K562 (cell line): ENCODE data around the gene CERS1. TPM values are rescaled to one million over a fixed set of nuclear protein-coding genes. Genes with fewer than 3 reads are reported as not detected.
A peak's percentile ranks its signal among the peaks of the same experiment; 100 is the strongest.

Experiments used
- ATAC-seq: fragments of 200-7000 bp; cut with Tn5 transposase; 3 replicates; pipeline ENCODE4 v1.9.1; 2020; ENCODE audit warnings: moderate library complexity
- BruUV-seq: library from RNA; stranded (reverse); fragments of 400-500 nt; replicated peaks from 2 replicates; lab custom pipeline; 2021; lab: Mats Ljungman, UMichigan
- CTCF ChIA-PET: fragments of 300-600 bp; formaldehyde crosslinking; extraction: SDS; loops from one replicate; lab custom pipeline; 2021; ENCODE audit warnings: low intra/inter-chr PET ratio; lab: Yijun Ruan, JAX
- POLR2A ChIA-PET: fragments of 300-600, 350-650 bp; sonication (Branson Sonifier 250); formaldehyde crosslinking; extraction: SDS; loops from one replicate; lab custom pipeline; 2021; ENCODE audit warnings: antibody characterized with exemption, inconsistent platforms; lab: Yijun Ruan, JAX
- DNase-seq, 4 experiments: peaks; one replicate each; pipeline versions ENCODE4 v3.0.0 to v3.0.0-alpha.2; 2011 to 2018; ENCODE audit warnings: low spot score in 3 of 4, mixed read lengths in 3 of 4; ENCODE audit errors: extremely low read depth in 1 of 4
- FAIRE-seq: peaks from 2 replicates; lab custom pipeline; 2011; peaks lifted over from hg19 to GRCh38; lab: Jason Lieb, UNC
- H2AFZ ChIP-seq: 2 replicates; pipeline ENCODE4 v1.6.0; 2011; ENCODE audit warnings: low read depth, low read length, control low read depth, inconsistent platforms
- H3K27ac ChIP-seq: fragments of 200-600 bp; 3 replicates; pipeline ENCODE4 v1.8.0; 2011; ENCODE audit warnings: low read depth, mild to moderate bottlenecking, control low read depth, inconsistent platforms, low read length, moderate library complexity, mixed read lengths; ENCODE audit errors: extremely low read depth
- H3K27me3 ChIP-seq, 2 experiments: fragments of 300-600 bp in 1 of 2; 2 replicates in 1 of 2; 3 replicates in 1 of 2; pipeline versions ENCODE4 v1.6.0 to v1.8.0; 2011; ENCODE audit warnings: inconsistent platforms in 2 of 2, low read length in 2 of 2, mild to moderate bottlenecking in 1 of 2, mixed read lengths in 1 of 2, moderate library complexity in 1 of 2; ENCODE audit not compliant: control insufficient read depth in 2 of 2, insufficient read depth in 2 of 2
- H3K36me3 ChIP-seq: fragments of 300-600 bp; 3 replicates; pipeline ENCODE4 v1.8.0; 2011; ENCODE audit warnings: mild to moderate bottlenecking, low read length, inconsistent platforms; ENCODE audit not compliant: control insufficient read depth, insufficient read depth
- H3K4me1 ChIP-seq, 2 experiments: fragments of 200-600 bp in 1 of 2; replicated peaks in 1 of 2; 2 replicates in 1 of 2; 3 replicates in 1 of 2; pipeline versions ENCODE4 v1.5.1 to v1.8.0; 2011; ENCODE audit warnings: inconsistent platforms in 2 of 2, low read length in 2 of 2, mild to moderate bottlenecking in 1 of 2, mixed read lengths in 1 of 2, moderate library complexity in 1 of 2; ENCODE audit not compliant: control insufficient read depth in 2 of 2, insufficient read depth in 2 of 2
- H3K4me2 ChIP-seq: 2 replicates; pipeline ENCODE4 v1.6.1; 2011; ENCODE audit warnings: low read length, control low read depth, inconsistent platforms, mixed read lengths; ENCODE audit not compliant: insufficient read depth
- H3K4me3 ChIP-seq: fragments of 200-600 bp; sonication (generic), shearing (Covaris generic); 2 replicates; pipeline ENCODE4 v1.5.1; 2016; ENCODE audit warnings: control low read depth, inconsistent platforms
- H3K79me2 ChIP-seq: fragments of 200-600 bp; 3 replicates; pipeline ENCODE4 v1.8.0; 2011; ENCODE audit warnings: low read length, inconsistent platforms; ENCODE audit not compliant: control insufficient read depth, insufficient read depth
- H3K9ac ChIP-seq, 2 experiments: 2 replicates each; pipeline versions ENCODE4 v1.6.0 to v1.6.1; 2011; ENCODE audit warnings: low read depth in 2 of 2, low read length in 2 of 2, control low read depth in 1 of 2, inconsistent platforms in 1 of 2, mild to moderate bottlenecking in 1 of 2, mixed read lengths in 1 of 2; ENCODE audit not compliant: insufficient read depth in 1 of 2
- H3K9me1 ChIP-seq: one replicate; pipeline ENCODE4 v1.6.0; 2011; ENCODE audit warnings: inconsistent platforms, mild to moderate bottlenecking, low read length, moderate library complexity; ENCODE audit not compliant: control insufficient read depth, insufficient read depth
- H3K9me3 ChIP-seq: replicated peaks from 2 replicates; pipeline ENCODE4 v1.5.1; 2011; ENCODE audit warnings: low read depth, low read length, inconsistent platforms; ENCODE audit not compliant: control insufficient read depth, insufficient read depth
- H4K20me1 ChIP-seq: replicated peaks from 2 replicates; pipeline ENCODE4 v1.6.1; 2011; ENCODE audit warnings: low read length, inconsistent platforms, mixed read lengths; ENCODE audit not compliant: control insufficient read depth, insufficient read depth
- BHLHE40 ChIP-seq: IDR thresholded peaks from 2 replicates; pipeline ENCODE4 v1.6.1; 2011; ENCODE audit warnings: low read length, improper control_type of control experiment
- EHMT2 ChIP-seq: fragments of 450-650 bp; IDR thresholded peaks from 2 replicates; pipeline ENCODE4 v1.6.1; 2018; ENCODE audit warnings: antibody characterized with exemption
- GABPB1 ChIP-seq: sonication (generic); formaldehyde crosslinking; IDR thresholded peaks from 2 replicates; pipeline ENCODE4 v1.8.0; 2022; ENCODE audit warnings: mild to moderate bottlenecking, missing genetic modification reagents
- GTF2F1 ChIP-seq: IDR thresholded peaks from 2 replicates; pipeline ENCODE4 v1.6.1; 2011; ENCODE audit warnings: low read depth, low read length, improper control_type of control experiment
- HNRNPH1 ChIP-seq: fragments of 200-400 bp; formaldehyde crosslinking; optimal IDR thresholded peaks from 2 replicates; pipeline ENCODE3; 2017; ENCODE audit warnings: low read depth, mild to moderate bottlenecking, low read length, moderate library complexity
- MECOM ChIP-seq: fragments of 250-450 bp; sonication (Bioruptor Pico); IDR thresholded peaks from 2 replicates; pipeline ENCODE4 v1.8.0; 2022; ENCODE audit warnings: inconsistent platforms
- MEIS2 ChIP-seq: fragments of 450-650 bp; IDR thresholded peaks from 2 replicates; pipeline ENCODE4 v1.6.1; 2014; ENCODE audit warnings: mild to moderate bottlenecking; ENCODE audit not compliant: partially characterized antibody
- PML ChIP-seq: IDR thresholded peaks from 2 replicates; pipeline ENCODE4 v1.6.1; 2012; ENCODE audit warnings: low read length, inconsistent platforms
- POLR2B ChIP-seq: fragments of 450-650 bp; IDR thresholded peaks from 2 replicates; pipeline ENCODE4 v1.6.1; 2018; ENCODE audit warnings: low read depth; ENCODE audit not compliant: partially characterized antibody
- SIN3A ChIP-seq, 2 experiments: fragments of 150-350 bp in 1 of 2; IDR thresholded peaks; 2 replicates each; pipeline ENCODE4 v1.6.1; 2011 to 2016; ENCODE audit warnings: borderline replicate concordance in 2 of 2, low read depth in 2 of 2, low read length in 2 of 2, mild to moderate bottlenecking in 2 of 2, moderate library complexity in 2 of 2; ENCODE audit not compliant: control insufficient read depth in 1 of 2
- ZBTB33 ChIP-seq: sonication (generic); formaldehyde crosslinking; IDR thresholded peaks from 2 replicates; pipeline ENCODE4 v1.8.1; 2023; ENCODE audit warnings: mild to moderate bottlenecking, missing genetic modification reagents
- ZC3H4 ChIP-seq: sonication (generic); formaldehyde crosslinking; IDR thresholded peaks from 2 replicates; pipeline ENCODE4 v1.9.0; 2021; ENCODE audit warnings: missing genetic modification reagents, borderline replicate concordance
- ZNF121 ChIP-seq: sonication (generic); formaldehyde crosslinking; conservative IDR thresholded peaks from 2 replicates; pipeline ENCODE4 v1.8.0; 2022; ENCODE audit warnings: missing genetic modification reagents
- ZNF584 ChIP-seq: fragments of 200-800 bp; sonication (Bioruptor generic); IDR thresholded peaks from 2 replicates; pipeline ENCODE4 v1.6.1; 2016; ENCODE audit warnings: low read depth, mild to moderate bottlenecking, missing genetic modification characterization, missing compliant biosample characterization
- WGBS: fragments of 100-300 bp; shearing (Covaris generic); methylation state at CpG from one replicate; pipeline ENCODE4 v1.1.6; 2016; ENCODE audit warnings: low coverage, mixed read lengths; ENCODE audit not compliant: insufficient coverage; ENCODE audit errors: missing lambda C conversion rate; 5-methylcytosine and 5-hydroxymethylcytosine counted together
- in situ Hi-C: fragments of 300-500 bp; cut with MboI; formaldehyde crosslinking; loops from 4 replicates; pipeline ENCODE4 v1.15.0; 2018; ENCODE audit warnings: inconsistent platforms, mixed read lengths
- intact Hi-C: fragments of 100-400 bp; cut with micrococcal nuclease; formaldehyde crosslinking; loops from 2 replicates; pipeline ENCODE4 v1.14.2; 2022
- polyA plus RNA-seq, 8 experiments: library from polyadenylated mRNA; depleted of rRNA in 4 of 8; stranded (reverse) in 5 of 8; unstranded in 3 of 8; fragments of >200 nt; fragmentation: Nextera tagmentation in 2 of 8; fragmentation: Illumina TruSeq in 1 of 8; extraction: Ambion mirVana in 2 of 8; extraction: Trizol in 1 of 8; gene quantifications; 2 replicates each; pipeline versions ENCODE4 v1.2.1 to v1.2.3, GENCODE V29; 2011 to 2014; ENCODE audit warnings: inconsistent platforms in 1 of 8, missing spikeins in 1 of 8
- total RNA-seq, 7 experiments: library from RNA; depleted of rRNA in 6 of 7; stranded (reverse); fragments of >200 nt in 6 of 7; fragmentation: Illumina TruSeq in 2 of 7; extraction: Trizol in 2 of 7; gene quantifications; 2 replicates each; pipeline versions ENCODE4 v1.2.1 to v1.2.3, GENCODE V29; 2011 to 2021; ENCODE audit warnings: low replicate concordance in 1 of 7

CERS1 gene
- total and polyA plus RNA-seq, 9 of the 15 experiments (the other 6 are each of a cell fraction or from before 2014, with no cell fraction given), result 0.33 to 1.5 (median 0.86) TPM; not detected in 2

GRCh38 chr19:18855647-18856384 is 40.1 kb downstream of the CERS1 start:
- no peak overlapping the region for H3K4me2 ChIP-seq
- intact Hi-C loops, result no loop called here
- WGBS, result 93% methylated on average over 18 of the region's 27 CpGs
- H3K4me3 ChIP-seq, result no peak overlapping the region
- CTCF ChIA-PET, result no interaction called here
- peaks cover 3% of the 10 kb centered on the region for H3K9me1 ChIP-seq
- FAIRE-seq, result no peak
- no peak for TF ChIP-seq HNRNPH1
- 0 out of 2 replicates have a peak, but pooled peaks have one; percentile 23 for TF ChIP-seq ZBTB33
- no peak for TF ChIP-seq GTF2F1
- TF ChIP-seq ZNF121 (CRISPR knock-in tag), result peak; percentile 58
- no peak for TF ChIP-seq ZNF584 (CRISPR knock-in tag)
- TF ChIP-seq PML, result no peak
- TF ChIP-seq ZC3H4 (CRISPR knock-in tag), result no peak
- TF ChIP-seq GABPB1 (CRISPR knock-in tag), result no peak
- TF ChIP-seq POLR2B, result peak; percentile 17
- no peak for TF ChIP-seq EHMT2
- no peak for TF ChIP-seq MEIS2
- TF ChIP-seq SIN3A (IDR thresholded peaks at IDR 0.05; ENCODE audit: borderline replicate concordance in 2 of 2, control insufficient read depth in 1 of 2, low read depth in 2 of 2, low read length in 2 of 2), result no peak
- no peak for TF ChIP-seq BHLHE40
- TF ChIP-seq MECOM, result no peak
- TF ChIP-seq, all 486 proteins: peak for 3
- POLR2A ChIA-PET, result interaction anchor here (0.6 to 2.4 kb wide), 6 partner anchors 10 to 376 kb away, joined by 3 to 12 read pairs (median 4); no protein-coding TSS in a partner anchor
- ATAC-seq (no peak), DNase-seq (no peak)
- Histone ChIP-seq H3K79me2 (no peaks in the 10 kb centered on the region), H3K27ac (no peak overlapping the region), H2AFZ (no peak overlapping the region), H3K27me3 (no peaks in the 10 kb centered on the region), H3K9me3 (no peaks in the 10 kb centered on the region), H3K9ac (no peak overlapping the region), H3K4me1 (peaks cover 0 to 25% of the 10 kb centered on the region in 2 experiments; a peak in 1 of 5 replicates), H4K20me1 (peaks cover 7% of the 10 kb centered on the region; the same call in 1 of the 2 replicates), H3K36me3 (peaks cover 99% of the 10 kb centered on the region; the same call in 2 of the 3 replicates)
- BruUV-seq, result no TSS peak
- in situ Hi-C loops, result no loop called here
